ENCODE results near the gene TAX1BP1.
A peak's percentile ranks its signal among the peaks of the same experiment; 100 is the strongest.

Gene TAX1BP1

GRCh38 chr7:27767374-27767773, 27.4 kb downstream of the TAX1BP1 start:
- no peak for TF ChIP-seq CTCF (IDR thresholded peaks at IDR 0.05; ENCODE audit: control extremely low read depth, extremely low read depth, low read depth, missing control alignments)
- no peak for DNase-seq (ENCODE audit: extremely low spot score)
- POLR2A ChIA-PET = no interaction called here
- CTCF ChIA-PET = no interaction called here

- no peak for TF ChIP-seq CTCF (IDR thresholded peaks at IDR 0.05; ENCODE audit: control extremely low read depth, extremely low read depth, low read depth, missing control alignments)
- DNase-seq (ENCODE audit: extremely low spot score) = no peak
- ChIA-PET CTCF (no interaction called here), POLR2A (no interaction called here)
These were observed 31.1 kb downstream of the TAX1BP1 start for GRCh38 chr7:27771111-27771510.

- POLR2A ChIA-PET = no interaction called here
- no peak for DNase-seq (ENCODE audit: extremely low spot score)
- CTCF ChIA-PET = interaction anchor here (1.0 to 4.1 kb wide), 17 partner anchors 9 to 579 kb away, joined by 3 to 38 read pairs (median 4); no protein-coding TSS in a partner anchor
- peak; percentile 69 for TF ChIP-seq CTCF (IDR thresholded peaks at IDR 0.05; ENCODE audit: control extremely low read depth, extremely low read depth, low read depth, missing control alignments)
These were observed 34.9 kb downstream of the TAX1BP1 start for GRCh38 chr7:27774717-27775328.

GRCh38 chr7:27775782-27776181, 35.8 kb downstream of the TAX1BP1 start:
- ChIA-PET POLR2A (no interaction called here), CTCF (interaction anchor here (1.2 to 4.1 kb wide), 4 partner anchors 10 to 189 kb away, joined by 3 to 38 read pairs (median 16); no protein-coding TSS in a partner anchor)
- DNase-seq (ENCODE audit: extremely low spot score) = no peak

GRCh38 chr7:27777662-27778061, 37.7 kb downstream of the TAX1BP1 start:
- POLR2A ChIA-PET = no interaction called here
- no peak for DNase-seq (ENCODE audit: extremely low spot score)
- CTCF ChIA-PET = interaction anchor here (1.0 to 1.9 kb wide), 4 partner anchors 12 to 566 kb away, joined by 3 to 5 read pairs (median 4); no protein-coding TSS in a partner anchor
- no peak for TF ChIP-seq CTCF (IDR thresholded peaks at IDR 0.05; ENCODE audit: control extremely low read depth, extremely low read depth, low read depth, missing control alignments)

More at GRCh38 chr7:27775782-27776181, 35.8 kb downstream of the TAX1BP1 start:
- TF ChIP-seq CTCF (IDR thresholded peaks at IDR 0.05; ENCODE audit: control extremely low read depth, extremely low read depth, low read depth, missing control alignments) = no peak

- CTCF ChIA-PET = interaction anchor here (0.8 kb wide), 1 partner anchor 584 kb away, joined by 3 read pairs; no protein-coding TSS in a partner anchor
These were observed 39.9 kb downstream of the TAX1BP1 start for GRCh38 chr7:27779873-27780272.

More at GRCh38 chr7:27779873-27780272, 39.9 kb downstream of the TAX1BP1 start:
- POLR2A ChIA-PET = no interaction called here
- DNase-seq (ENCODE audit: extremely low spot score) = no peak
- no peak for TF ChIP-seq CTCF (IDR thresholded peaks at IDR 0.05; ENCODE audit: control extremely low read depth, extremely low read depth, low read depth, missing control alignments)

Measured in GM10248 (cell line).